BLaER1 treated with 17β-estradiol and CSF1 and Interleukin-3, amounts not matched to agents 10 nM and 100 nM (cell line): ENCODE measurements around the gene GPR139.

Experiments
- H3K27ac ChIP-seq, 11 experiments: shearing (Covaris generic); formaldehyde crosslinking; 2 replicates each; pipeline ENCODE4 v1.8.1; 2022
- H3K27me3 ChIP-seq, 11 experiments: shearing (Covaris generic); formaldehyde crosslinking; 2 replicates each; pipeline ENCODE4 v1.8.1; 2022
- H3K36me3 ChIP-seq, 11 experiments: shearing (Covaris generic); formaldehyde crosslinking; 2 replicates each; pipeline ENCODE4 v1.8.1; 2022
- H3K4me1 ChIP-seq, 10 experiments: shearing (Covaris generic); formaldehyde crosslinking; 2 replicates each; pipeline ENCODE4 v1.8.1; 2022
- H3K4me2 ChIP-seq, 11 experiments: shearing (Covaris generic); formaldehyde crosslinking; 2 replicates each; pipeline ENCODE4 v1.8.1; 2022
- H3K4me3 ChIP-seq, 10 experiments: shearing (Covaris generic); formaldehyde crosslinking; 2 replicates each; pipeline ENCODE4 v1.8.1; 2022
- H3K9ac ChIP-seq, 11 experiments: shearing (Covaris generic); formaldehyde crosslinking; 2 replicates each; pipeline ENCODE4 v1.8.1; 2022
- H3K9me3 ChIP-seq, 11 experiments: shearing (Covaris generic); formaldehyde crosslinking; replicated peaks in 1 of 11; 2 replicates each; pipeline ENCODE4 v1.8.1; 2022
- H4K20me1 ChIP-seq, 11 experiments: shearing (Covaris generic); formaldehyde crosslinking; 2 replicates each; pipeline ENCODE4 v1.8.1; 2022
- Cebpa-rat ChIP-seq, 11 experiments: shearing (Covaris generic); IDR thresholded peaks; 2 replicates each; pipeline ENCODE4 v1.8.1; 2022

The GPR139 gene

GRCh38 chr16:19997734-19998133, 76.0 kb downstream of the GPR139 start:
- H3K4me2 ChIP-seq = no peak overlapping the region
- no peaks in the 10 kb centered on the region for H3K27me3 ChIP-seq
- no peak overlapping the region for H3K27ac ChIP-seq
- H3K9me3 ChIP-seq = no peaks in the 10 kb centered on the region
- no peaks in the 10 kb centered on the region for H3K36me3 ChIP-seq
- no peak overlapping the region for H3K4me3 ChIP-seq
- no peaks in the 10 kb centered on the region for H4K20me1 ChIP-seq
- no peaks in the 10 kb centered on the region for H3K4me1 ChIP-seq
- no peak overlapping the region for H3K9ac ChIP-seq
- no peak for TF ChIP-seq Cebpa-rat (IDR thresholded peaks at IDR 0.05)

- H3K36me3 ChIP-seq = no peaks in the 10 kb centered on the region
- H3K4me2 ChIP-seq = no peak overlapping the region
- no peak overlapping the region for H3K9ac ChIP-seq
- H3K4me3 ChIP-seq = no peak overlapping the region
- no peaks in the 10 kb centered on the region for H3K27me3 ChIP-seq
- no peak overlapping the region for H3K27ac ChIP-seq
- H4K20me1 ChIP-seq = no peaks in the 10 kb centered on the region
- no peaks in the 10 kb centered on the region for H3K9me3 ChIP-seq
- TF ChIP-seq Cebpa-rat (IDR thresholded peaks at IDR 0.05) = no peak
- H3K4me1 ChIP-seq = no peaks in the 10 kb centered on the region
Observed at GRCh38 chr16:19997264-19997663, 76.4 kb downstream of the GPR139 start.

DNA sequence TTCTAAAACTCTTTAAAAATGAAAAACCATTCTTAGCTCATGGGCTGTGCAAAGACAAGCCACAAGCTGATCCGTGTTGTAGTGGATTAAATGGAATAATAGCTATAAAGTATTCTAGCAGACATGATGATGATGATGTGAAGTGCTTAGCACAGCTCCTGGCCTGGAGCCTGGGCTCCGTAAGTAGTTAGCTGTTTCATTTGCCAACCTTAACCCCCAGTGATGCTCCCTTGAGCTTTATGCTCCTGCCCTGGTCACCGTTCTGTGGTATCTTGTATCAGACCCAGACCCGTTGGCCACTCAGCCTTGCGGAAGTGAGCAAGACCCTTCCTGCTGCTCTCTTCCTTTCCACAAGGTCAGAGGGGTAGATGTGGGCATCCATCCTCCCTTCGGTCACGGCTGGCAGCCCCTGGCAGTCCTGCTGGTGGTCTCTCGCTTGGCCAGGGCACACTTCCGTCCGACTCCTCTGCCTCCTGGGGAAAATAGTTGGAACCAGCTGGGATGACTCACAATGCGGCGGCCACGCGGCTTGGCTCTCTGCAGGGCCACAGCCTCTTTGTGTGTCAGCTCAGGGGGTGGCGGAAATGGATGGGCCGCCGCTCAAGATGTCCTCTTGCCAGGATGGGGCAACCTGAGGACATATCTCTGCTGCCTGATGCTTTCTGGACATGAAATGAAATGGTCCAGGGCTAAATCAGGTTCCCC, 79.1 kb downstream of the GPR139 start:
- H3K4me2 ChIP-seq = no peak overlapping the region
- H4K20me1 ChIP-seq = no peaks in the 10 kb centered on the region
- H3K4me1 ChIP-seq = no peaks in the 10 kb centered on the region
- no peak overlapping the region for H3K9ac ChIP-seq
- no peaks in the 10 kb centered on the region for H3K36me3 ChIP-seq
- TF ChIP-seq Cebpa-rat (IDR thresholded peaks at IDR 0.05) = no peak
- H3K9me3 ChIP-seq = no peaks in the 10 kb centered on the region
- H3K27ac ChIP-seq = no peak overlapping the region
- no peaks in the 10 kb centered on the region for H3K27me3 ChIP-seq
- no peak overlapping the region for H3K4me3 ChIP-seq

DNA sequence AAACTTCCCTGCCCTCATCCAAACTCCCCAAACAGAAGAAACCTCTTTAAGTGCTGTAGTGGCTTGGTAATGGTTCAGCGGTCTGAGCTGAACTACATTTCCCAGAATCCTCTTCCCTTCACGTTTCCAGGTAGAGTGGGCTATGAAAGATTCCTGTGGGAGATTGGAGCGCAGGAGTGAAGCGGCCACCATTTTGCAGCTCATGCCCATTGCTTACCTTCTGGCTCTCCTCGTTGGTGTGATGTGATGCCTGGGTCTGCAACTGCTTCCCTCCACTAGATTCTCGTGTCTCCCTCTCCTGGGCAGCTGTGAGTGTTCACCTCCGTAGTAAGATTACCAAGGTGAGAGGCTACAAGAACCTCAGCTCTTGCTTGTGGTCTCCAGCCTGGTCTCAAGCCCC, 82.1 kb downstream of the GPR139 start:
- H3K36me3 ChIP-seq = no peaks in the 10 kb centered on the region
- no peak overlapping the region for H3K4me3 ChIP-seq
- H3K4me1 ChIP-seq = no peaks in the 10 kb centered on the region
- H3K27me3 ChIP-seq = no peaks in the 10 kb centered on the region
- H3K27ac ChIP-seq = no peak overlapping the region
- no peaks in the 10 kb centered on the region for H3K9me3 ChIP-seq
- no peak for TF ChIP-seq Cebpa-rat (IDR thresholded peaks at IDR 0.05)
- H3K4me2 ChIP-seq = no peak overlapping the region
- H4K20me1 ChIP-seq = no peaks in the 10 kb centered on the region
- H3K9ac ChIP-seq = no peak overlapping the region

- Histone ChIP-seq H4K20me1 (no peaks in the 10 kb centered on the region), H3K9ac (no peak overlapping the region), H3K4me1 (no peaks in the 10 kb centered on the region), H3K4me3 (no peak overlapping the region), H3K9me3 (no peaks in the 10 kb centered on the region), H3K36me3 (no peaks in the 10 kb centered on the region), H3K4me2 (no peak overlapping the region), H3K27ac (no peak overlapping the region), H3K27me3 (no peaks in the 10 kb centered on the region)
- no peak for TF ChIP-seq Cebpa-rat (IDR thresholded peaks at IDR 0.05)
Observed at GRCh38 chr16:19984135-19984534, 89.6 kb downstream of the GPR139 start.
